Heart right ventricle (tissue), 16 donors: ENCODE measurements around the gene SEMA4G. TPM values are rescaled to one million over a fixed set of nuclear protein-coding genes. Genes with fewer than 3 reads are reported as not detected.
A peak's percentile ranks its signal among the peaks of the same experiment; 100 is the strongest.

ENCODE experiments used
- ATAC-seq, 8 donors: fragments of 200-7000 bp; cut with Tn5 transposase; one replicate each; pipeline ENCODE4 v1.9.1; 2020; ENCODE audit warnings: mild to moderate bottlenecking in 8 of 8, moderate library complexity in 8 of 8, moderate number of reproducible peaks in 1 of 8
- DNase-seq, 2 donors: peaks; one replicate each; pipeline ENCODE4 v3.0.0-alpha.2; 2020
- H3K27ac ChIP-seq, 10 donors: fragments of 200-600 bp; sonication (generic) in 2 of 10; one replicate each; pipeline versions ENCODE4 v1.5.0 to v1.8.0; 2020 to 2022; ENCODE audit warnings: mild to moderate bottlenecking in 3 of 10
- H3K27me3 ChIP-seq, 7 donors: fragments of 200-600 bp; one replicate each; pipeline ENCODE4 v1.8.0; 2021 to 2022; ENCODE audit warnings: mild to moderate bottlenecking in 2 of 7
- H3K36me3 ChIP-seq, 9 donors: fragments of 200-600 bp; sonication (generic) in 1 of 9; one replicate each; pipeline versions ENCODE4 v1.5.0 to v1.8.0; 2020 to 2022; ENCODE audit warnings: mild to moderate bottlenecking in 2 of 9
- H3K4me1 ChIP-seq, 9 donors: fragments of 200-600 bp; sonication (generic) in 1 of 9; one replicate each; pipeline versions ENCODE4 v1.5.0 to v1.8.0; 2020 to 2022; ENCODE audit warnings: mild to moderate bottlenecking in 4 of 9
- H3K4me3 ChIP-seq, 10 donors: fragments of 200-600 bp; sonication (generic) in 2 of 10; one replicate each; pipeline versions ENCODE4 v1.5.0 to v1.8.0; 2020 to 2022; ENCODE audit warnings: mild to moderate bottlenecking in 7 of 10, moderate library complexity in 2 of 10
- H3K9me3 ChIP-seq, 11 donors: fragments of 200-600 bp in 10 of 11; sonication (generic) in 2 of 11; one replicate each; pipeline versions ENCODE4 v1.5.0 to v1.8.0; 2013 to 2022; ENCODE audit warnings: mild to moderate bottlenecking in 2 of 11, control low read depth in 1 of 11, moderate library complexity in 1 of 11
- WGBS, 2 donors: extraction: QIAGEN DNeasy Blood & Tissue Kit; methylation state at CpG; one replicate each; pipeline ENCODE4 v1.1.7; 2013; ENCODE audit warnings: inconsistent platforms in 1 of 2; 5-methylcytosine and 5-hydroxymethylcytosine counted together
- intact Hi-C, 10 donors: fragments of 100-400 bp; cut with DNase I; formaldehyde crosslinking; loops; one replicate each; pipeline versions ENCODE4 v1.11.1 to v1.14.2; 2022
- microRNA-seq, 2 donors: library from miRNA; unstranded; fragments of <30 nt; microRNA quantifications; one replicate each; pipeline ENCODE4 v1.2.0, GENCODE V29; 2021
- polyA plus RNA-seq, 2 donors: library from polyadenylated mRNA; stranded (reverse); fragments of 200-250 nt; gene quantifications; one replicate each; pipeline ENCODE4 v1.2.3, GENCODE V29; 2013
- total RNA-seq, 10 donors: library from RNA; stranded (reverse); fragmentation: NEBNext Ultra II Directional in 3 of 10; extraction: Animal tissue kit (Norgen Biotek cat#: 25700) in 3 of 10; gene quantifications; one replicate each; pipeline versions ENCODE4 v1.2.1 to v1.2.4, GENCODE V29; 2021 to 2023
- TF ChIP-seq, protein P1 (sequence below), 9 donors: fragments of 200-600 bp; sonication (generic) in 2 of 9; IDR thresholded peaks; one replicate each; pipeline versions ENCODE4 v1.5.0 to v1.8.0; 2021 to 2022; ENCODE audit warnings: antibody characterized with exemption in 9 of 9, mild to moderate bottlenecking in 5 of 9, moderate library complexity in 1 of 9
- donor health status: Arrhythmogenic right ventricular cardiomyopathy.
- donor health status: ischemic (EF 13 %, LVEDD 7.1; RV severe dilation, severe dysfunction).
- donor health status: healthy with polysubstance abuse.
- donor health status: DM: no; HTN: yes; CAD: no.
- donor health status: DM: no; HTN: no; CAD: no.
- donor health status: ischemic (EF 25% LVEDD 6.9; RV normal size, moderate dysfunction).
- donor health status: ischemic (EF 25% LVEDD 5.7; RV mildly dilated, moderate dysfunction).
- donor health status: healthy.
- donor health status: DM: yes; HTN: yes; CAD: no.
- donor health status: Ischemic cardiomyopathy.
- donor health status: ischemic (EF 35%, LVEDD 5.7; RV mildly dilated, moderate dysfunction).
- donor health status: nonischemic (EF 11% LVEDD 7.7; RV severe dilation, severe dysfunction).
- donor health status: DM: yes; HTN: yes; CAD: no.
- donor health status: PGD.
- donor health status: ischemic (EF 29% LVEDD 5.4; RV normal size, mild dysfunction).
- donor health status: nonischemic (EF 23%, LVEDD 6.1; RV moderate dilation, normal function).

Gene SEMA4G
- total and polyA plus RNA-seq, 12 donors: 0.20 to 1.6 (median 0.80) TPM

DNA sequence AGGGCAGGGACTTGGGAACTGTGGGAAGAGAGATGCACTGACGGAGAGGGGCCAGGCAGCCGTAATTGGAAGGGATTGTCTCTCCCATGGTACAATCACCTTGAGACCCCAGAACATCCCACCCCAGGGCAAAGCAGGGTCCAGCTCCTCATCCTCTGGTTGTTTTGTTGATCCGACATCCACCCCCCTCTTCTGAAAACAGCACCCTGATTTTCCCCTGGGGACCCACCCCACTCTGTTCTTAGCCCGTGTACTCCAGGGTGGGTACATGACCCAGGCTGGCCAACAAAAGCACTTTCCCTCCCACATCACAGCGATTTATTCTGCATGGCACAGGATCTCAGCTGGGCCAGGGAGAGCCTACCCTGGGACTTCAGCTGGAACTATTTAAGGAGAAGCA, 47.5 kb downstream of the SEMA4G start:
- no peaks in the 10 kb centered on the region for H3K36me3 ChIP-seq
- ATAC-seq (no peak), DNase-seq (no peak)
- WGBS, 2 donors: 63 to 68% methylated on average over 5 of the region's 5 CpGs
- peaks cover 0 to 29% (median 24%) of the 10 kb centered on the region in 7 donors for H3K27me3 ChIP-seq
- H3K27ac ChIP-seq: no peak overlapping the region
- intact Hi-C loops: no loop called here
- no peaks in the 10 kb centered on the region for H3K9me3 ChIP-seq
- TF ChIP-seq, protein P1, sequence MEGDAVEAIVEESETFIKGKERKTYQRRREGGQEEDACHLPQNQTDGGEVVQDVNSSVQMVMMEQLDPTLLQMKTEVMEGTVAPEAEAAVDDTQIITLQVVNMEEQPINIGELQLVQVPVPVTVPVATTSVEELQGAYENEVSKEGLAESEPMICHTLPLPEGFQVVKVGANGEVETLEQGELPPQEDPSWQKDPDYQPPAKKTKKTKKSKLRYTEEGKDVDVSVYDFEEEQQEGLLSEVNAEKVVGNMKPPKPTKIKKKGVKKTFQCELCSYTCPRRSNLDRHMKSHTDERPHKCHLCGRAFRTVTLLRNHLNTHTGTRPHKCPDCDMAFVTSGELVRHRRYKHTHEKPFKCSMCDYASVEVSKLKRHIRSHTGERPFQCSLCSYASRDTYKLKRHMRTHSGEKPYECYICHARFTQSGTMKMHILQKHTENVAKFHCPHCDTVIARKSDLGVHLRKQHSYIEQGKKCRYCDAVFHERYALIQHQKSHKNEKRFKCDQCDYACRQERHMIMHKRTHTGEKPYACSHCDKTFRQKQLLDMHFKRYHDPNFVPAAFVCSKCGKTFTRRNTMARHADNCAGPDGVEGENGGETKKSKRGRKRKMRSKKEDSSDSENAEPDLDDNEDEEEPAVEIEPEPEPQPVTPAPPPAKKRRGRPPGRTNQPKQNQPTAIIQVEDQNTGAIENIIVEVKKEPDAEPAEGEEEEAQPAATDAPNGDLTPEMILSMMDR (IDR thresholded peaks at IDR 0.05): no peak
- H3K4me1 ChIP-seq: peaks cover 7 to 43% (median 26%) of the 10 kb centered on the region in 9 donors
- H3K4me3 ChIP-seq: no peak overlapping the region

DNA sequence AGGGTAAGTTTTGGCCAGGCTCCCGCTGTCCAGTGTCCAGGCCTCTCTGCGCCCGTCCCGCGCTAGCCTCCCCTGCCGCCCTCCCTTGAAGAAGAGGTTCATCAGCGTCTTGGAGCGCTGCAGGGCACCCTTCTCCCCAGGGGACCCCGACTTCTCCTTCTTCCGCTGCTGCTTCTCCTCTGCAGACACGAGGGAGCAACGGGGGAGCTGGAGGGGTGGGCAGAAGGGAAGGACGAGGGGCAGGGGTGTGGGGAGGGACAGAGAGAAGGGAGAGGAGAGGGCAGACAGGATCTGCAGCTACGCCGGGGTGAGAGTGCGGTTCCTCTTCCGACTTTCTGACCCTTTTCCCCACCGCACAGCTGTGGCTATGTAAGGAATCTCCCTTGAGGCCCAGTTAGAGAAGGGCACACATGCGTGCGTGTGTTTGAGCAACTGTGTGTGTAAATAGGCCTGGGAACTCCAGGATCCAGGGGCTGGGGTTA, 48.9 kb downstream of the SEMA4G start:
- intact Hi-C loops: no loop called here
- 45 to 57% methylated on average over 20 of the region's 20 CpGs for WGBS, 2 donors
- peaks cover 2 to 31% (median 15%) of the 10 kb centered on the region in 9 donors for H3K4me1 ChIP-seq
- ATAC-seq (peak in 3 of 8 donors; percentile 4 to 27 (median 10)), DNase-seq (no peak)
- peak overlapping the region in 3 of 10 donors; percentile 19 to 52 (median 34) for H3K27ac ChIP-seq
- peaks cover 0 to 29% (median 24%) of the 10 kb centered on the region in 7 donors for H3K27me3 ChIP-seq
- TF ChIP-seq, protein P1 (IDR thresholded peaks at IDR 0.05): no peak
- no peak overlapping the region for H3K4me3 ChIP-seq
- no peaks in the 10 kb centered on the region for H3K9me3 ChIP-seq
- H3K36me3 ChIP-seq: no peaks in the 10 kb centered on the region

DNA sequence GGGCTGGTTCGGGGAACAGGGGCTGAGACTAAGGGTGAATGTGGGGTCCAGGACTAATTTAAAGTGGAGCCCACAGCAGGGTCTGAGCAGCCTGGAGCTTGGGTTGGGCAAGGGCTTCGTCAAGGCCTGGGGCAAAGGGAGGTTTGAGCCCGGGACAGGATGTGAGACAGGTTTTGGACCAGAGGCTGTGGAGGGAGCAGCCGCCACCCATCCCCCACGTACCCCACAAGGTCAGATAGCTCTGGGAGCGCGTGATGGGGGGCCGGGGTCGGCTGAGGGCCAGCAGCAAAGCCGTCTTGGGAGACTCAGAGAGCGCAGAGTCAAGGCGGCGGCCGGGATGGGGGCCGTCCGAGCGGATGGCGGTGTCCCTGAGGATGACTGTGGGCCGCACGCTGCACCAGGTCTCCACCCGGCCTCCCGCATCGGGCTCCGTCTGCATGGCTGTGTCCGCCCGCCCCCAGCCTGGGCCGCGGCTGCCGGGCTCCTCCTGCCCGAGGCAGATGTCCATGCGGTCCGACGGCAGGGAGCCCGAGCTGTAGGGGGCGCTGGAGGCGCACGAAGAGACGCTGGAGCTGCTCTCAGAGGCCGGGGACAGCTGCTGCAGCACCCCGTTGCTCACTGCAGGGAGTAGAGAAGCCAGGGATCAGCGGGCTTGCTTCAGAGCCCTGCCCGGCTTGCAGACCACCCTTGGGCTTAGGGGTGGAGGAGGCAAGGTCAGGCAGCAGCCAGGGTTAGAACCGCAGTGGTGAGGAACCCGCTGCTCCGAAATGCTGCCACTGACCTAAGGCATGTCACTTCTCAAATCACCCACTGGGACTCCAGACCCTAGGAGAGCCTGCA, 49.5 kb downstream of the SEMA4G start:
- H3K4me1 ChIP-seq: peaks cover 0 to 25% (median 10%) of the 10 kb centered on the region in 9 donors
- H3K4me3 ChIP-seq: peak overlapping the region in 2 of 10 donors; percentile 11 to 20
- DNase-seq (peak; percentile 79 to 88), ATAC-seq (peak; percentile 66 to 79 (median 74))
- H3K27ac ChIP-seq: peak overlapping the region in 4 of 10 donors; percentile 19 to 58 (median 43)
- TF ChIP-seq, protein P1 (IDR thresholded peaks at IDR 0.05): peak; percentile 44 to 84 (median 73)
- intact Hi-C loops: no loop called here
- WGBS, 2 donors: 15% methylated on average over 45 of the region's 45 CpGs
- H3K9me3 ChIP-seq: no peaks in the 10 kb centered on the region
- peaks cover 0 to 29% (median 24%) of the 10 kb centered on the region in 7 donors for H3K27me3 ChIP-seq
- no peaks in the 10 kb centered on the region for H3K36me3 ChIP-seq

Small RNA genes lying within 50 kb of the gene (microRNA-seq; reads per million reads assigned to microRNA genes)
- gene MIR608: 0 reads per million in 2 donors

Other genes with a start within 250 kb of the SEMA4G start
- gene PAX2, start 223.9 kb upstream of the SEMA4G start, total RNA-seq: not detected
- not detected for gene PAX2, start 223.9 kb upstream of the SEMA4G start, polyA plus RNA-seq
- gene SLF2, start 56.5 kb upstream of the SEMA4G start, total RNA-seq: 10 to 100 TPM; 15.8 to 23.6 (median 18.7) TPM
- gene SLF2, start 56.5 kb upstream of the SEMA4G start, polyA plus RNA-seq: 10 to 100 TPM in 1 of 2 donors, 1 to 10 TPM in 1; 4.8 to 17.3 TPM
- gene MRPL43, start 18.0 kb downstream of the SEMA4G start, total RNA-seq: 10 to 100 TPM; 43.8 to 73.4 (median 55.2) TPM
- gene MRPL43, start 18.0 kb downstream of the SEMA4G start, polyA plus RNA-seq: 100 to 1,000 TPM; 102 to 123 TPM
- 1 to 10 TPM; 4.7 to 7.7 (median 5.4) TPM for gene TWNK, start 18.0 kb downstream of the SEMA4G start, total RNA-seq
- 1 to 10 TPM; 4.2 to 6.1 TPM for gene TWNK, start 18.0 kb downstream of the SEMA4G start, polyA plus RNA-seq
- 10 to 100 TPM; 28.6 to 48.3 (median 38.9) TPM for gene LZTS2, start 30.3 kb downstream of the SEMA4G start, total RNA-seq
- 10 to 100 TPM; 43.8 to 73.7 TPM for gene LZTS2, start 30.3 kb downstream of the SEMA4G start, polyA plus RNA-seq
- gene PDZD7, start 61.6 kb downstream of the SEMA4G start, total RNA-seq: under 1 TPM in 9 of 10 donors, not detected in 1; 0.17 to 0.60 (median 0.22) TPM
- gene PDZD7, start 61.6 kb downstream of the SEMA4G start, polyA plus RNA-seq: under 1 TPM; 0.13 to 0.66 TPM
- 10 to 100 TPM in 9 of 10 donors, 1 to 10 TPM in 1; 8.4 to 25.7 (median 14.2) TPM for gene SFXN3, start 61.7 kb downstream of the SEMA4G start, total RNA-seq
- 10 to 100 TPM; 16.6 to 23.6 TPM for gene SFXN3, start 61.7 kb downstream of the SEMA4G start, polyA plus RNA-seq
- 10 to 100 TPM in 4 of 10 donors, 1 to 10 TPM in 6; 3.3 to 13.1 (median 8.5) TPM for gene KAZALD1, start 92.5 kb downstream of the SEMA4G start, total RNA-seq
- gene KAZALD1, start 92.5 kb downstream of the SEMA4G start, polyA plus RNA-seq: 10 to 100 TPM; 12.2 to 16.5 TPM
- gene TLX1, start 161.8 kb downstream of the SEMA4G start, total RNA-seq: under 1 TPM in 2 of 10 donors, not detected in 8; 0.27 to 0.74 TPM
- under 1 TPM in 1 of 2 donors, not detected in 1; 0.03 TPM for gene TLX1, start 161.8 kb downstream of the SEMA4G start, polyA plus RNA-seq